Ovary (tissue), 9 donors: Measurements from ENCODE around the gene AVEN. TPM values are rescaled to one million over a fixed set of nuclear protein-coding genes. Genes with fewer than 3 reads are reported as not detected.

ENCODE experiments used
- DNase-seq, 5 donors: peaks; one replicate each; pipeline ENCODE4 v3.0.0-alpha.2; 2019 to 2020
- H3K27ac ChIP-seq, 2 donors: fragments of 200-600 bp; one replicate each; pipeline versions ENCODE4 v1.5.1 to v1.8.0; 2019 to 2022
- H3K27me3 ChIP-seq: fragments of 200-600 bp; one replicate; pipeline ENCODE4 v1.8.0; 2022
- H3K36me3 ChIP-seq: fragments of 200-600 bp; sonication (generic); one replicate; pipeline ENCODE4 v1.5.1; 2019
- H3K4me1 ChIP-seq: one replicate; pipeline ENCODE4 v1.8.1; 2013; ENCODE audit warnings: mild to moderate bottlenecking, moderate library complexity; ENCODE audit not compliant: insufficient read depth
- H3K4me3 ChIP-seq: fragments of 200-600 bp; sonication (generic); one replicate; pipeline ENCODE4 v1.5.1; 2017
- H3K9me3 ChIP-seq, 2 donors: fragments of 200-600 bp in 1 of 2; sonication (generic) in 1 of 2; one replicate each; pipeline versions ENCODE4 v1.5.1 to v1.8.1; 2013 to 2019; ENCODE audit warnings: mild to moderate bottlenecking in 1 of 2, moderate library complexity in 1 of 2
- EP300 ChIP-seq: sonication (generic); formaldehyde crosslinking; IDR thresholded peaks from one replicate; pipeline ENCODE4 v1.6.1; 2017; ENCODE audit warnings: antibody characterized with exemption
- POLR2A ChIP-seq: fragments of 450-650 bp; IDR thresholded peaks from one replicate; pipeline ENCODE4 v1.6.1; 2017; ENCODE audit warnings: antibody characterized with exemption, mild to moderate bottlenecking, moderate library complexity
- whole genome bisulfite sequencing, 3 donors: extraction: QIAGEN DNeasy Blood & Tissue Kit in 1 of 3; methylation state at CpG; one replicate each; pipeline versions ENCODE4 v1.1.5 to v1.1.7; 2013 to 2017; 5-methylcytosine and 5-hydroxymethylcytosine counted together
- intact Hi-C, 4 donors: fragments of 100-400 bp; cut with DNase I; formaldehyde crosslinking; loops; one replicate each; pipeline versions ENCODE4 v1.11.0 to v1.15.1; 2022 to 2023
- polyA plus RNA-seq, 2 donors: library from polyadenylated mRNA; stranded (reverse); fragments of 200-250 nt in 1 of 2; fragments of 350-450 nt in 1 of 2; fragmentation: Illumina TruSeq in 1 of 2; extraction: RNeasy Lipid Tissue Mini Kit (QIAGEN cat#74804) in 1 of 2; gene quantifications; one replicate each; pipeline ENCODE4 v1.2.3, GENCODE V29; 2013 to 2014
- total RNA-seq, 7 donors: library from RNA; depleted of rRNA in 2 of 7; stranded (reverse); fragments of >200 nt in 2 of 7; fragmentation: NEBNext Ultra II Directional in 3 of 7; extraction: Animal tissue kit (Norgen Biotek cat#: 25700) in 3 of 7; gene quantifications; one replicate each; pipeline versions ENCODE4 v1.1.0 to v1.2.4, GENCODE V29; 2016 to 2023
- TF ChIP-seq, protein P1 (sequence below), 3 donors: fragments of 450-650 bp in 2 of 3; fragments of 200-600 bp in 1 of 3; IDR thresholded peaks; one replicate each; pipeline versions ENCODE4 v1.5.1 to v1.8.0; 2016 to 2022; ENCODE audit warnings: antibody characterized with exemption in 3 of 3, mild to moderate bottlenecking in 1 of 3
- donor health status: DM: no; HTN: no; CAD: no; lungs with moderate emphysema.
- donor health status: DM: no; HTN: no; CAD: no.
- donor health status: Bipolar disorder and iron deficiency.
- donor health status: DM: yes; HTN: yes; CAD: no.
- donor health status: DM: no; HTN: no; CAD: no.
- donor health status: DM: yes; HTN: yes; CAD: no.

AVEN gene
- total and polyA plus RNA-seq, 9 donors = 9.0 to 20.9 (median 11.5) TPM

DNA sequence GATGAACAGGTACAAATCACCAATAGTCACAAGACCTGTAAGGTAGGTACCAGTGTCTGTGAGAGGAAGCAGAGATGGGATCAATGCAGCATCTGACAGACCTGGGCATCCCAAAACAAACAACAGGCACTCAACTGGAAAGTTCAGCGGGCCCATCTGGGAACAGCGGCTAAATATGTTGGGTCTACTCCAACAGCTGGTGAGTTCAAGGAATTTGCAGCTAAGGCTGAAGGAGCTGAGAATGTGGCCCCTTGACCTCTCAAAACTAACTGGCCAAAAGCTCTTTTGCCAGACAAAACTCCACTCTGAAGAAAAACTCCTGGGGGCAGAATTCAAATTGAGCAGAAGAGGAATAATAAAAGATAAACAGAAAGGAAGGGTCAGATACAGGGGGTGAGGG is 24.4 kb downstream of the AVEN start:
- intact Hi-C loops = no loop called here
- Histone ChIP-seq H3K4me3 (no peak overlapping the region), H3K27ac (no peak overlapping the region), H3K36me3 (no peaks in the 10 kb centered on the region), H3K9me3 (no peaks in the 10 kb centered on the region), H3K4me1 (no peaks in the 10 kb centered on the region), H3K27me3 (no peaks in the 10 kb centered on the region)
- WGBS, 3 donors = 37 to 66% (median 47%) methylated on average over 2 of the region's 2 CpGs
- TF ChIP-seq POLR2A = no peak
- TF ChIP-seq, protein P1, sequence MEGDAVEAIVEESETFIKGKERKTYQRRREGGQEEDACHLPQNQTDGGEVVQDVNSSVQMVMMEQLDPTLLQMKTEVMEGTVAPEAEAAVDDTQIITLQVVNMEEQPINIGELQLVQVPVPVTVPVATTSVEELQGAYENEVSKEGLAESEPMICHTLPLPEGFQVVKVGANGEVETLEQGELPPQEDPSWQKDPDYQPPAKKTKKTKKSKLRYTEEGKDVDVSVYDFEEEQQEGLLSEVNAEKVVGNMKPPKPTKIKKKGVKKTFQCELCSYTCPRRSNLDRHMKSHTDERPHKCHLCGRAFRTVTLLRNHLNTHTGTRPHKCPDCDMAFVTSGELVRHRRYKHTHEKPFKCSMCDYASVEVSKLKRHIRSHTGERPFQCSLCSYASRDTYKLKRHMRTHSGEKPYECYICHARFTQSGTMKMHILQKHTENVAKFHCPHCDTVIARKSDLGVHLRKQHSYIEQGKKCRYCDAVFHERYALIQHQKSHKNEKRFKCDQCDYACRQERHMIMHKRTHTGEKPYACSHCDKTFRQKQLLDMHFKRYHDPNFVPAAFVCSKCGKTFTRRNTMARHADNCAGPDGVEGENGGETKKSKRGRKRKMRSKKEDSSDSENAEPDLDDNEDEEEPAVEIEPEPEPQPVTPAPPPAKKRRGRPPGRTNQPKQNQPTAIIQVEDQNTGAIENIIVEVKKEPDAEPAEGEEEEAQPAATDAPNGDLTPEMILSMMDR (IDR thresholded peaks at IDR 0.05) = no peak
- TF ChIP-seq EP300 = no peak
- no peak for DNase-seq

DNA sequence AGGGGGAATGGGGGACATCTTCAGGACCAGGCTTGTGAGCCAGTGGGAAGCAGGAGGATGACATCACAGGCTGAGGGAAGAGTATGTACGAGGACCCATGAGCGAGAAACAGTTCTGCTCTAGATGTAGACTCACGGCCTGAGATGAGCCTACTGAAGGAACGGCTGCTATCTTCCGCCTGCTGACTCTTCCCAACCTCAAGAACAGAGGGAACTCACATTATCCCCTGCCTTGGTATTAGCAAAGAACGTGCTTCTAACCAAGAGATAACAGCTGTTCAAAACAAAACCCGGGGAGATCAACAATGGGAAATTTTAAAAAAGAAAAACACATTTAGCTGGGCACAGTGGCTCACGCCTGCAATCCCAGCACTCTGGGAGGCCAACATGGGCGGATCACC is 25.3 kb downstream of the AVEN start:
- Histone ChIP-seq H3K36me3 (no peaks in the 10 kb centered on the region), H3K4me1 (no peaks in the 10 kb centered on the region), H3K27ac (no peak overlapping the region), H3K9me3 (no peaks in the 10 kb centered on the region), H3K4me3 (no peak overlapping the region), H3K27me3 (no peaks in the 10 kb centered on the region)
- TF ChIP-seq EP300 (no peak), POLR2A (no peak)
- TF ChIP-seq, protein P1 (IDR thresholded peaks at IDR 0.05) = no peak
- intact Hi-C loops = no loop called here
- 63 to 70% (median 67%) methylated on average over 9 of the region's 9 CpGs for WGBS, 3 donors
- no peak for DNase-seq

DNA sequence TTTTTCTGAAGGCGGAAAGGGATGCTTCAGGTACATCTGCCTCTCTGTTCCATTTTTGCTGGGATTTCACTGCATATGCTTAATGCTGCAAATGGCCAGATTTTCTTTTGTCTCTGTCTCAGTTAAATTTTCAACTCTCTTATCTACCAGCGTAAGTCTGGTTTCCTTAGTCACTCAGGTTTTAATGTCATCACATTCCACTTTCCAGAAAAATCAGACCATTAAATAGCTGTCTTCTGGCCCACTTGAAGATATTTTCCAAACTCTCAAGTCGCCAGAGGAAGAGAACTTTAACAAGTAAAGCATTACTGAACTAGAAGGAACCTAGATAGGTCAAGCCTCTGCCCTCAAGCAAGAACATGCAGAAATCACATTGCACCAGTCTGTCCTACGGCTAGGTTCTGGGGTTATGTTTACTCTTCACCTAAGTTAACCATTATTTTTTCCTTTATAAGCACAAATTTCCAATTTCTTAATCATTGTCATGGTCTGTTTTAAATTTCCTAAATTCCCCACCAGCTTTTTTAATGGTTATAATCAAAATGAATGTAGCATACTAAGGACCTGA is 26.5 kb downstream of the AVEN start:
- no peak overlapping the region for H3K27ac ChIP-seq
- 85 to 95% (median 92%) methylated on average over 4 of the region's 4 CpGs for WGBS, 3 donors
- H3K9me3 ChIP-seq = no peaks in the 10 kb centered on the region
- DNase-seq = no peak
- no peaks in the 10 kb centered on the region for H3K4me1 ChIP-seq
- no peaks in the 10 kb centered on the region for H3K36me3 ChIP-seq
- intact Hi-C loops = no loop called here
- H3K27me3 ChIP-seq = no peaks in the 10 kb centered on the region
- TF ChIP-seq EP300 = no peak
- TF ChIP-seq POLR2A = no peak
- TF ChIP-seq, protein P1 (IDR thresholded peaks at IDR 0.05) = no peak
- no peak overlapping the region for H3K4me3 ChIP-seq

DNA sequence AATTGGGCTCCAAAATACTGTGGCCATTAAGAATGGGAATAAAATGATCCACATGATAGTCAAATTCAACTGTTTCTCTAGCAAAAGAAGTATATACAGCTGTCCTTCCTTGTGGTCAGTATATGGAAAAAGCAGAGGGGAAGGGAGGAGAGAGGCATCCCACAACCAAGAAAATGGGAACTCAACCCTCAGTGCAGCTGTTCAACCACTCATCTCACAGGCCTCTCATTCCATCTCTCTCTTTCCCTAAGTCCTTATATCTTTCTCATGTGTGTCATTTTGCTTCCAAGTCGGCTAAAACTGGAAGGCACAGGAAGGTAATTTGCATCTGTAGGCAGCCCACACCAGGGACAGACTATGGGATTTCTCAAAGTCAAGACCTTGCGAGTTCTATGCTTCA is 27.5 kb downstream of the AVEN start:
- Histone ChIP-seq H3K9me3 (no peaks in the 10 kb centered on the region), H3K36me3 (no peaks in the 10 kb centered on the region), H3K4me3 (no peak overlapping the region), H3K27ac (no peak overlapping the region), H3K4me1 (no peaks in the 10 kb centered on the region), H3K27me3 (no peaks in the 10 kb centered on the region)
- DNase-seq = no peak
- TF ChIP-seq POLR2A (no peak), EP300 (no peak)
- TF ChIP-seq, protein P1 (IDR thresholded peaks at IDR 0.05) = no peak
- intact Hi-C loops = no loop called here
- 78 to 85% (median 84%) methylated on average over 2 of the region's 2 CpGs for WGBS, 3 donors
